Stimulated activated CD4-positive, alpha-beta T cell treated with anti-CD3 and anti-CD28 coated beads, Interleukin-1b, Interleukin-23, amount 100 ng/mL, for 1 hour (primary cell): ENCODE measurements around the gene PEX14.

Experiments used
- DNase-seq, 2 donors: peaks; one replicate each; pipeline ENCODE4 v3.0.0-alpha.2; 2020; ENCODE audit warnings: low read depth in 2 of 2

Gene PEX14

GRCh38 chr1:10663678-10664035 lies 188.9 kb downstream of the PEX14 start:
- DNase-seq, result no peak

DNA sequence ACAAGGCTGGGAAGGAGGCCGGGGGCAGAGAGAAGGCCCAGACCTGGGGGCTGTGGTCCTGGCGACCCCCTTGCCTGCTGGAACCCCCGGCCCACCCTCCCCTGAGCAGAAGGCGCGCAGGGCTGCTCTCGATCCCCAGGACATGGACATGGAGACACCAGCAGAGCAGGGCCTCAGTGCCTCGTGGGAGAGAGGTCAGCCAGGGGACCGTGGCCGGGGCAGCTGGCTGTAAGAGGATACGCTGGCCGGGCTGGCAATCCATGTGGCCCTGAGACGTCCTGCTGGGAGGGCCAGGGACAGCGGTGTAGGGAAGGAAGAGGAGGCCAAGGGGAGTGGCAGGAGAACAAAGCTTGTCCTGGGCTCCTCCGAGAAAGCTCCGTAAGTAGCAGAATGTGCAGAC lies 189.5 kb downstream of the PEX14 start:
- DNase-seq, result no peak

DNA sequence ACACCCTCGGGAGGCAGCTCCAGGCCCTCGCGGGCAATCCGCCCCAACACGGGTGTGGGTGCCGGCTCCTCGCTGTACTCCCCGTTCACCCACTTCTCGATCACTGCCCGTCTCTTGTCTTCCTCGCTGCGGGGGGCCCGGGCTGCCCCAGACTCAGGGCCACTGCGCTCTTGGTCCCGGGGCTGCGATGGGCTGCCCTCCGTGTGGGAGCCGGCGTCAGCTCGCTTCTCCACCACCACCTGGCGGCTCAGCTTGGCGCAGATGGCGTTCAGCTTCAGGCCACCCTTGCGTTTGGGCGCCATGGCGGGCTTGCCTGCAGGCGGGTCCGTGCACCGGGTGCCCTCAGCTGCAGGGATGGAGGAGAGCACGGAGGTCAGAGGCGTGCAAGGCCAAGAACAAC lies 190.5 kb downstream of the PEX14 start:
- no peak for DNase-seq

DNA sequence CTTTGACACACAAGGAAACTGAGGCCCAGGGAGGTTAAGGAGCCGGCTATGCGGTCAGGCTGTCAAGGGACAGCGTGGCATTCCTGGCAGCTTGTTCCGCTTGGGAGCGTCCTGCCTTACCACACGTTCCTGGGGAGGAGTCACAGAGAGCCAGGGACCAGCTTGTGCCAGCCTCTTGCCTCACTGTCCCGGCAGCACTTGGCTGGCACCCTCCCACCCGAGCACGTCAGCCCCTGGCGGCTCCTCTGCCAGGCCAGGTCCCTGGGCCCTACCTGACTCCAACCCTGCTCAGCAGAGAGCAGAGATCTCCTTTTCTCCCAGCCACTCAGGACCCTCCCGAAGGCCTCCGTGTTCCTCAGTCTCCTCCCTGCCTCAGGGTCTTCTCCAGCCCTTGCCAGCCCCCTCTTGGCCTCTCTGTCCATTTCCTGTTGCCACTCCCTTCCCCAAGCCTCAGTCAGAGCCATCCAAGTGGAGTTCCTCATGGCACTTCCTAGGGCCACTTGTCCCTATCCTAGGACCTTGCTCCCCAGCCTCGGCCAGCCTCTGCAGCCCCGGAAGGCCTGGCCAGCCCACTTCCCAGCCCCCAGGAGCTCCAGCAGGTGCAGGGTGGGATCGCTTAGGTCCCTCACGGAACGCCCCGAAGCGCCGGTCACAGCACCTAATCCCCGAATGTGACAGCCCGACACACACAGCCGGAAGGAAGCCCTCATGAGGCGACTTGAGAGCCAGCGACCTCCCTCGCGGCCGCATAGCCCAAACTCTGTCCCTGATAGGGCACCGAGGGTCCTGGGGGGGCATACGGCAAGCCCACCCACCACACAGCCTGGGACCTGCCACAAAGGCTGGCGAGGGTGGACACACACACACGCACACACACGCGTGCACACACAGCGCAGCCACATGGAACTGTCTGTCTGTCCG lies 191.4 kb downstream of the PEX14 start:
- DNase-seq, result no peak

DNA sequence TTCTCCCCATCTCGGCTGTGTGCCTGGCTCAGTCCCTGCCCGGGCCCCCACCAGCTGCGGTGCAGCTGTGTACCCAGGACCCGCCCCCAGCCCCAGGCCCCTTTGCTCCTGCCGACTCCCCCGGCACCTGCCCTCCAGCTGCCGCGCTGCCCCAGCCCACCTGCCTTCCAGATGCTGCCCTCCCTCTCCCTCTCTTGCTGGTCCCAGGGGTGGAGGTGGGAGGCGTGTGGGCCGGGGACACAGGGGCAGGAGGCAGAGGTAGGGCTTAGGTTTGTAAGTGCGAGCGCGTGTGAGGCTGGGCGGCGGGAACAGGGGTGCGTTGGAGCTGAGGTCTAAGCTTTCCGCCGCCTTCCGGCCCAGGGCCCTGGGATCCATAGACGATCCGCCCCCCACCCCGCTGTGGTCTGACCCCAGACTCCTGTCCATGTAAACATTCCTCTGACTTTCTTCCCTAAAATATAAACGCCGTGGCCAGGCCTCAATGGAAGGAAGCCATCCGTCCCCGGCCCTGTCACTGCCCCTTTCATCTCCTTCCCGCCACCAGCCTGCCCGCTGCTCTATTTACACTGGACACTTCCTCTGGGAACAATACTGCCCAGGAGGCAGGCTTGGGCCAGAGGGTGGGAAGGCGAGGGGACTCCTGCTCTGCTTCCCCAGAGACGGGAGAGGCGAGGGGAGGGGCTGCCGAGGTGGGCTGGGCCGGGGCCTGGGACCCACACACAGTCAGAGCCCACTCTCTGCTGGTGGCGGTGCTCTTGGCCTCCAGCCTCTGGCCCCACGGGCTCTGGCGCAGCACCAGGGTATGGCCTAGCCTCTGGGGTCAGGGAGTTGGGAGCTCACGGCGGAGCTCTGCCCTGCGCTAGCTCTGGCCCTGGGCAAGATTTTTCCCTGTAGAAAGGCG lies 193.4 kb downstream of the PEX14 start:
- no peak for DNase-seq

- DNase-seq, result no peak
These were observed 194.8 kb downstream of the PEX14 start for GRCh38 chr1:10669570-10669969.

GRCh38 chr1:10670190-10670589 lies 195.4 kb downstream of the PEX14 start:
- DNase-seq, result no peak

- DNase-seq, result no peak
These were observed 196.3 kb downstream of the PEX14 start for GRCh38 chr1:10671090-10671489.

- DNase-seq, result no peak
These were observed 197.0 kb downstream of the PEX14 start for GRCh38 chr1:10671622-10672342.

DNA sequence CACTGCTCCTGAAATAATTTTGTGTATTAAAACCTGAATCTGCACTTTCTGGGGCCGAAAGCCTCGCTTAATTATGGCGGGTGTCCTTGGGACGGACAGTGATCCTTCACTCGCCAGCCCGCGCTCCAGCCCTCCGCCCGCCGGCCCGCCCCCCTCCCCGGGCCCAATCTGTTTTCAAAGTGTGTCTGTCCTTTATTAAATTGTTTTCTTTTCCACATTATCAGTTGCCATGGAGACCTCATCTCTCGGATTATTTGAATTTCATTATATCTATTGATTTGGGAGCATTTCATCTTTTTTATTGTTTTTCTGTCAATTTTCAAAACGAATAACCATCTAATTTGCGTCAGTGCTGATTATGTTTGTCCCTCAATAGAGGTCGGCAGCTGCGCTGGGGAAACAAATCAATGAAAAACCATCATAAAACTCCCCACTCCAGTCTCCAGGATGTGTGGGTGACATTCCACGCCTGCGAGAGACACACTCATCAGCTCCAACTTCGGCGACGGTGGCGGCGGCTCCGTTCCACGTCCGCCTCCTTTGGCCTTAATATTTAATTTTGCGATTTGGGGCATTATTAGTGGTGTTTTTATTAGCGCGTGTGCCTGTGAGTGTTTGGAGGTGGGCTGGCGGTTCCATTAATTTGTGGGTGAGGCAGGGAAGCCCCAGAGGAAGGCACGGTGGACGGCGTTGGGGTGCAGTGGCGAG lies 197.7 kb downstream of the PEX14 start:
- DNase-seq, result no peak

DNA sequence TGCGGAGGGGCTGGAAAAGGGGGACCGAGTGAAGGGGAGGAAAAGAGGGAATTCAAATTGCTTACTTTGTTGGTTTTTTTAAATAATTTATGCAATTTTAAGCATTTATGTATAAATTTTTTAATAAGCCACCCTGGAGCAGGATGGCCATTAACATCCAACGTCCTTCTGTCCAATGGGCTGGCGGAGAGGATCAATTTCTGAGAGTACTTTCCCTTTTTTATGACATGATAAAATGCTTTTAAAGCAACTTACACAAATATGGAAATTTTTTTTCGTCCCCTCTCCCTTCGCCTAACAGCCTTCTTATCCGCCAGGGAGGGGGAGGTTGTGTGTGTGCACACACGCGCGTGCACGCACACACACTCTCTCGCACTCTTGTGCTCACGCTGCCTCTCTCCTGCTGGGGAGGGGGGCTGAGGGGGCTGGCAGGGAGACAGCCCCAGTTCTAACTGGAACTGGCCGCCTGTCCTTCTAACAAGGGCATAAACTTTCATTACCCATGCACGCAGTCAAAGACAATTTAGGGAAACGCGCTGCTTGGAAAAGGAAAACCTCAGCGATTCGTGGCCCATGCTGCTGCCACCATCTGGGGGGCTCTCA lies 198.5 kb downstream of the PEX14 start:
- no peak for DNase-seq

- DNase-seq, result no peak
These were observed 199.5 kb downstream of the PEX14 start for GRCh38 chr1:10674222-10674621.

- DNase-seq, result no peak
These were observed 200.2 kb downstream of the PEX14 start for GRCh38 chr1:10674700-10675609.

- no peak for DNase-seq
These were observed 201.1 kb downstream of the PEX14 start for GRCh38 chr1:10675813-10676212.

- no peak for DNase-seq
These were observed 202.2 kb downstream of the PEX14 start for GRCh38 chr1:10676963-10677362.

DNA sequence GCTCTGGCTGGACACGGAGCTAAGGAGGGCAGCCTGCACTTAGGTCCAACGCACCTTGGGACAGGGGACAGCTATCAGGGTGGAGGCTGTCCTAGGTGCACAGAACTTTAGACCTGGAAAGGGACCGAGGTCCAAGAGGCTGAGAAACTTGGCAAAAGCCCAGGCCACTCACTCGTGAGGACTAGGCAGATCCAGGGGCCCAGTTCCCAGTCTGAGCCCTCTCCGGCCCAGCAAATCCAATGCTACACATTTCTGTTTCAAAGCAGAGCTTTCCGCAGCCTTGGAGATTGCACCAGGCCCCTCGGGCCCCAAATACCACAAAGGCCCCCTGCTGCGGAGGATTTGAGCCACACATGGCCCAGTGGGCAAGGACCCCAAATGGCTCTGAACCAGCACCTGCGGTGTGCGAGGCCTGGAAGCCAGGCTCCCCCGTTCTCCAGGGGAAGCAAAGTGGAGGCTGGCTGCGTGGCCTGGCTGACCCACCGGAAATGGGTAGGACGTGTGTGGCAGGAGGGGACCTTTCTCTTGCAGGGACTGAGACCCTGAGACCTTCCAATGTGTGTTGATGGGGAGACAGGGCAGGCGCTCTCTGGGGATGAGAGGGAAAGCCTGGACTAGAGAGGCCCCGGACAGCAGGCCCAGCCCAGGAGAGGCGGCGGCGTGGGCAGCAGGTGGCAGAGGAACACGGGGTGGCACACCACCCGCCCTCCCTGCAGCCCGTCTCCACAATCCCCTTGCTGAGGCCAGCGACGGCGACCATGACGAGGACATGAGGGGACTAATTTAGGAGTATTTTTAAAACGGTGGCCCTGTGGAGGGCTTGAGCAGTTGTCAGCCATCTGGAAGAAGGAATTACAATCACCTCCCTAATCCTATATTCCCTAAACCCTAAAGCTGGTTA lies 203.0 kb downstream of the PEX14 start:
- DNase-seq, result no peak

GRCh38 chr1:10678402-10678801 lies 203.7 kb downstream of the PEX14 start:
- DNase-seq, result no peak

DNA sequence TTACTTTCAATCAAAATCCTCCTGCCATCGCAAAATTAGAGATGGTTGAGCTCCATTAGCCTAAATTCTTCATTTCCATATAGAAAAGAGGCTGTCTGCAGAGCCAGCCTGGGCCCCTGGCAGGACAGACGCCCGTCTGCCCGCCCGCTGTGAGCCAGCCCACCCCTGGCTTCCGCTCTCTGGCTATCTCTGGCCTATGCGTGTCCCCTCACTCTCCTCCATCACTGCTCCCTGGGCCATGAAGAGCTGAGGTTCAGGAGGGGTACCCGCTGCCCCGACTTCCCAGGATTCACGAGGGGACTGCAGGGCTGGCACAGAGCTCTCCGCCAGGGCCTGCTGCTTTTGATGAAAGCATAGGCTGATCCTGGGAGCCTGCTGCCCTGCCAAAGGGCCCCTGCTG lies 204.1 kb downstream of the PEX14 start:
- DNase-seq, result no peak
